HTERT RPE-1 (cell line): ENCODE results near the gene ZCCHC7.
"Not testable (repeated sequence)": the region's sequence is repeated elsewhere in the genome, so short reads cannot be mapped to it uniquely, and the experiment has no call there.

Source experiments
- in situ Hi-C: fragments of 300-500 bp; cut with MboI; formaldehyde crosslinking; loops from 4 replicates; pipeline ENCODE4 v1.14.3; 2020; ENCODE audit warnings: low sequenced_read_pairs

Gene ZCCHC7

GRCh38 chr9:37395663-37396062 lies 275.3 kb downstream of the ZCCHC7 start:
- in situ Hi-C loops, result no loop called here

GRCh38 chr9:37397948-37398347 lies 277.6 kb downstream of the ZCCHC7 start:
- in situ Hi-C loops, result not testable (repeated sequence)

GRCh38 chr9:37398464-37399025 lies 278.2 kb downstream of the ZCCHC7 start:
- in situ Hi-C loops, result no loop called here

- in situ Hi-C loops, result no loop called here
Observed at GRCh38 chr9:37399336-37399735, 279.0 kb downstream of the ZCCHC7 start.

- in situ Hi-C loops, result no loop called here
Observed at GRCh38 chr9:37404590-37404989, 284.2 kb downstream of the ZCCHC7 start.

- in situ Hi-C loops, result no loop called here
Observed at GRCh38 chr9:37405350-37405749, 285.0 kb downstream of the ZCCHC7 start.

- in situ Hi-C loops, result no loop called here
Observed at GRCh38 chr9:37405764-37406380, 285.5 kb downstream of the ZCCHC7 start.

- in situ Hi-C loops, result no loop called here
Observed at GRCh38 chr9:37406603-37407401, 286.4 kb downstream of the ZCCHC7 start.

GRCh38 chr9:37407468-37407867 lies 287.1 kb downstream of the ZCCHC7 start:
- in situ Hi-C loops, result no loop called here
